OCI-LY3 (cell line): Measurements from ENCODE around the gene FAM13A.
A peak's percentile ranks its signal among the peaks of the same experiment; 100 is the strongest.

Experiments
- H2AFZ ChIP-seq: fragments of 200-600, 300-600 bp; shearing (Covaris generic); 2 replicates; pipeline ENCODE4 v1.6.0; 2014; ENCODE audit warnings: antibody characterized with exemption, low read depth, low read length
- H3K27ac ChIP-seq: fragments of 200-600, 300-600 bp; sonication (generic); 2 replicates; pipeline ENCODE4 v1.5.1; 2014; ENCODE audit warnings: mild to moderate bottlenecking, low read length, moderate library complexity, mixed read lengths
- H3K27me3 ChIP-seq: fragments of 200-600, 300-600 bp; sonication (generic); 2 replicates; pipeline ENCODE4 v1.6.1; 2014; ENCODE audit warnings: low read depth, low read length, mixed read lengths
- H3K36me3 ChIP-seq: fragments of 200-600, 300-600 bp; sonication (generic); replicated peaks from 2 replicates; pipeline ENCODE3; 2014; ENCODE audit warnings: low read depth, low read length, mixed read lengths
- H3K4me1 ChIP-seq: fragments of 300-600, 200-600 bp; sonication (generic); 2 replicates; pipeline ENCODE4 v1.6.1; 2014; ENCODE audit warnings: low read length, mixed read lengths
- H3K4me2 ChIP-seq: fragments of 200-600, 300-600 bp; sonication (generic); 2 replicates; pipeline ENCODE4 v1.6.1; 2014; ENCODE audit warnings: low read length, mixed read lengths
- H3K4me3 ChIP-seq: fragments of 300-600, 200-600 bp; sonication (generic); 2 replicates; pipeline ENCODE4 v1.5.1; 2014; ENCODE audit warnings: antibody characterized with exemption, mild to moderate bottlenecking, low read length, moderate library complexity
- H3K79me2 ChIP-seq: fragments of 300-600, 200-600 bp; shearing (Covaris generic); 2 replicates; pipeline ENCODE4 v1.6.1; 2014; ENCODE audit warnings: mild to moderate bottlenecking, low read length, mixed read lengths
- H3K9ac ChIP-seq: fragments of 300-600, 200-600 bp; shearing (Covaris generic); 2 replicates; pipeline ENCODE4 v1.6.0; 2014; ENCODE audit warnings: mild to moderate bottlenecking, low read length, moderate library complexity
- H3K9me3 ChIP-seq: fragments of 200-600, 300-600 bp; shearing (Covaris generic); 2 replicates; pipeline ENCODE4 v1.6.1; 2014; ENCODE audit warnings: low read length, mixed read lengths; ENCODE audit not compliant: insufficient read depth
- H4K20me1 ChIP-seq: fragments of 200-600, 300-600 bp; sonication (generic); 2 replicates; pipeline ENCODE4 v1.6.1; 2016; ENCODE audit warnings: low read length, mixed read lengths; ENCODE audit not compliant: insufficient read depth
- EZH2phosphoT487 ChIP-seq: fragments of 200-600 bp; shearing (Covaris generic); IDR thresholded peaks from 2 replicates; pipeline ENCODE4 v1.6.1; 2018; ENCODE audit warnings: antibody characterized with exemption, mixed run types, low read depth
- TF ChIP-seq, protein P1 (sequence below): fragments of 200-600, 300-600 bp; sonication (generic); IDR thresholded peaks from 2 replicates; pipeline ENCODE4 v1.5.1; 2014; ENCODE audit warnings: antibody characterized with exemption, low read length, low read depth

FAM13A gene

DNA sequence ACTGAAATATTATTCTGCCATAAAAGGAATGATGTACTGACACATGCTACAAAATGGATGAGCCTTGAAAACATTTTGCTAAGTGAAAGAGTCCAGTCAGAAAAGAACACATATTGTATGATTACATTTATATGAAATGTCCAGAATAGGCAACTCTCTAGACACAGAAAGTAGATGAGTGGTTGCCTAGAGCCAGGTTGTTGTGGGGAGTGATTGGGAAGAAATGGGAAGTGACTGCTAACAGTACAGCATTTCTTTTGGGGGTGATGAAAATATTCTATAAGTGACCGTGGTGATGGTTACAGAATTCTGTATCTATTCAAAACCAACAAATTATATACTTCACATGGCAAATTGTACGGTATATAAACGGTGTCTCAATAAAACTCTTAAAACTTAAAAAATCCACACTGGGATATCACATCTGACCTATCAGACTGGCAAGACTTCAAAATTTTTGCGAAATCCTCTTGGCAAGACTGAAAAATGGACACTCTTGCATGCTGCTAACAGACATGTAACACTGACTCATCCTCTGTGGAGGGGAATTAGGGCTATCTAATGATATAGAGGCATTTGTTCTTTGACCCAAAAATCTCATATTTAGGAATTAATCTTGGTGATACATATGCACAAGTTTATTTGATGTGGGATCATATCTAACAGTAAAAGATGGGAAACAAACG lies 71.8 kb downstream of the FAM13A start:
- no peaks in the 10 kb centered on the region for H3K9me3 ChIP-seq
- no peak overlapping the region for H2AFZ ChIP-seq
- peaks cover 23% of the 10 kb centered on the region for H3K4me1 ChIP-seq
- no peak overlapping the region for H3K4me2 ChIP-seq
- H3K4me3 ChIP-seq = no peak overlapping the region
- no peak overlapping the region for H3K9ac ChIP-seq
- peaks cover 9% of the 10 kb centered on the region for H3K36me3 ChIP-seq
- TF ChIP-seq, protein P1, sequence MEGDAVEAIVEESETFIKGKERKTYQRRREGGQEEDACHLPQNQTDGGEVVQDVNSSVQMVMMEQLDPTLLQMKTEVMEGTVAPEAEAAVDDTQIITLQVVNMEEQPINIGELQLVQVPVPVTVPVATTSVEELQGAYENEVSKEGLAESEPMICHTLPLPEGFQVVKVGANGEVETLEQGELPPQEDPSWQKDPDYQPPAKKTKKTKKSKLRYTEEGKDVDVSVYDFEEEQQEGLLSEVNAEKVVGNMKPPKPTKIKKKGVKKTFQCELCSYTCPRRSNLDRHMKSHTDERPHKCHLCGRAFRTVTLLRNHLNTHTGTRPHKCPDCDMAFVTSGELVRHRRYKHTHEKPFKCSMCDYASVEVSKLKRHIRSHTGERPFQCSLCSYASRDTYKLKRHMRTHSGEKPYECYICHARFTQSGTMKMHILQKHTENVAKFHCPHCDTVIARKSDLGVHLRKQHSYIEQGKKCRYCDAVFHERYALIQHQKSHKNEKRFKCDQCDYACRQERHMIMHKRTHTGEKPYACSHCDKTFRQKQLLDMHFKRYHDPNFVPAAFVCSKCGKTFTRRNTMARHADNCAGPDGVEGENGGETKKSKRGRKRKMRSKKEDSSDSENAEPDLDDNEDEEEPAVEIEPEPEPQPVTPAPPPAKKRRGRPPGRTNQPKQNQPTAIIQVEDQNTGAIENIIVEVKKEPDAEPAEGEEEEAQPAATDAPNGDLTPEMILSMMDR = no peak
- TF ChIP-seq EZH2phosphoT487 = no peak
- no peaks in the 10 kb centered on the region for H4K20me1 ChIP-seq
- no peaks in the 10 kb centered on the region for H3K27me3 ChIP-seq
- H3K27ac ChIP-seq = no peak overlapping the region
- H3K79me2 ChIP-seq = no peaks in the 10 kb centered on the region

DNA sequence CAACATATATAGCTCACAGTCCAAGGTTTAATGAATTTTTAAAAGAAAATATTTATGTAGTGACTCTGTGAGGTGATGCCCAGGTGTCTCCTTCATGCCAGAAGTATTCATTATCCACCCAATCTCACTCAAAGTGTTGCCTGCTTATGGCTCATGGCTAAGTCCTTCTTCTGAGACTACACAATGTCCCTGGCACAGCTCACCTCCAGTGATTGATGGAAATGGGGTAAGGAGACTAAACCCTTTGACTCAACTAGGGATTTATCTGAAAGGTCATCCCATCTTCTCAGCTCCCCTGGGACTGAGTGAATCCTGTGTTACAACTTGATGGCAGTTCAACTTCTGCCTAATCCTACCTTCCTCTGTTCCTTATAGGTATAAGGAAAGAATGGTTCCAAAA lies 74.2 kb downstream of the FAM13A start:
- no peak overlapping the region for H2AFZ ChIP-seq
- no peaks in the 10 kb centered on the region for H3K9me3 ChIP-seq
- peaks cover 18% of the 10 kb centered on the region for H3K4me1 ChIP-seq
- H3K4me3 ChIP-seq = no peak overlapping the region
- H3K4me2 ChIP-seq = no peak overlapping the region
- peaks cover 6% of the 10 kb centered on the region for H3K36me3 ChIP-seq
- no peaks in the 10 kb centered on the region for H4K20me1 ChIP-seq
- no peak overlapping the region for H3K9ac ChIP-seq
- no peaks in the 10 kb centered on the region for H3K79me2 ChIP-seq
- no peak overlapping the region for H3K27ac ChIP-seq
- no peak for TF ChIP-seq EZH2phosphoT487
- TF ChIP-seq, protein P1 = no peak
- H3K27me3 ChIP-seq = no peaks in the 10 kb centered on the region

DNA sequence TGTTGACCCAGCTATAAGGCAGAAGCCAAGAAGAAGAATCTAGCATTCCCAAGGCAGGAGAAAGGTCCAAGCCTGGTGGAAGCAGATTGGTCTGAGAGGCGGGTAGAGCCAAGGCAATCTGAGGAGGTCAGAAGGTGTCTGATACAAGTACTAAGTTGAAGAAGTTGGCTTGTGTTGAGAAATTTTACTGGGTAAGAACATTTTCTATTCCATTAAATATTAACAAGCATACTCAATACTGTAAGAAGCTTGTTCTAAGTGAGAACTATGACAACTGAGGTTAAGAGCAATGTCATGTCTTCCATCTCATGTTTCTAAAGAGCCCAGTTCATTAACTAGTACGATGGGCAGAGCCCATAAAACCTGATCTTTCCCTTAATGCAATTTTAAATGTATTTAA lies 75.0 kb downstream of the FAM13A start:
- H3K9me3 ChIP-seq = no peaks in the 10 kb centered on the region
- H3K4me3 ChIP-seq = peak overlapping the region; percentile 52
- H3K27me3 ChIP-seq = no peaks in the 10 kb centered on the region
- no peak overlapping the region for H3K9ac ChIP-seq
- no peaks in the 10 kb centered on the region for H4K20me1 ChIP-seq
- H2AFZ ChIP-seq = peak overlapping the region; percentile 47; the same call in 1 of the 2 replicates
- peaks cover 5% of the 10 kb centered on the region for H3K36me3 ChIP-seq
- no peaks in the 10 kb centered on the region for H3K79me2 ChIP-seq
- H3K4me2 ChIP-seq = peak overlapping the region; percentile 71
- H3K4me1 ChIP-seq = peaks cover 18% of the 10 kb centered on the region
- TF ChIP-seq EZH2phosphoT487 = no peak
- TF ChIP-seq, protein P1 = no peak
- peak overlapping the region; percentile 53 for H3K27ac ChIP-seq

- Histone ChIP-seq H3K9me3 (no peaks in the 10 kb centered on the region), H3K36me3 (peaks cover 3% of the 10 kb centered on the region), H3K4me2 (peak overlapping the region; percentile 71), H3K4me3 (peak overlapping the region; percentile 52), H3K79me2 (no peaks in the 10 kb centered on the region), H3K4me1 (peaks cover 18% of the 10 kb centered on the region), H2AFZ (peak overlapping the region; percentile 47; the same call in 1 of the 2 replicates), H3K27me3 (no peaks in the 10 kb centered on the region), H3K27ac (peak overlapping the region; percentile 53), H4K20me1 (no peaks in the 10 kb centered on the region), H3K9ac (no peak overlapping the region)
- TF ChIP-seq EZH2phosphoT487 = no peak
- TF ChIP-seq, protein P1 = no peak
These were observed 75.4 kb downstream of the FAM13A start for GRCh38 chr4:88981556-88981955.
